ENCODE measurements around the gene SPATA17.

Gene SPATA17

GRCh38 chr1:217781056-217781455, 149.9 kb downstream of the SPATA17 start:
- Histone ChIP-seq H3K27ac (no peak overlapping the region), H3K4me1 (no peaks in the 10 kb centered on the region), H3K9me3 (replicated peaks in 1 of 11) (peaks cover 0 to 11% (median 8%) of the 10 kb centered on the region in 11 experiments; a peak in 12 of 22 replicates), H3K9ac (no peak overlapping the region), H3K36me3 (no peaks in the 10 kb centered on the region), H3K4me3 (no peak overlapping the region), H3K27me3 (no peaks in the 10 kb centered on the region), H4K20me1 (no peaks in the 10 kb centered on the region), H3K4me2 (no peak overlapping the region)
- TF ChIP-seq Cebpa-rat (IDR thresholded peaks at IDR 0.05), result no peak

GRCh38 chr1:217791091-217791490, 159.9 kb downstream of the SPATA17 start:
- no peaks in the 10 kb centered on the region for H3K36me3 ChIP-seq
- H3K9me3 ChIP-seq (replicated peaks in 1 of 11), result 0 out of 22 replicates have a peak, but pooled peaks cover 0 to 5% (median 0%) of the 10 kb centered on the region in 11 experiments
- no peak overlapping the region for H3K9ac ChIP-seq
- TF ChIP-seq Cebpa-rat (IDR thresholded peaks at IDR 0.05), result no peak
- no peak overlapping the region for H3K27ac ChIP-seq
- no peaks in the 10 kb centered on the region for H3K4me1 ChIP-seq
- H4K20me1 ChIP-seq, result no peaks in the 10 kb centered on the region
- no peak overlapping the region for H3K4me2 ChIP-seq
- H3K27me3 ChIP-seq, result no peaks in the 10 kb centered on the region
- H3K4me3 ChIP-seq, result no peak overlapping the region

- Histone ChIP-seq H3K9ac (no peak overlapping the region), H3K27me3 (no peaks in the 10 kb centered on the region), H4K20me1 (no peaks in the 10 kb centered on the region), H3K36me3 (no peaks in the 10 kb centered on the region), H3K4me1 (no peaks in the 10 kb centered on the region), H3K27ac (no peak overlapping the region), H3K4me3 (no peak overlapping the region), H3K4me2 (no peak overlapping the region), H3K9me3 (replicated peaks in 1 of 11) (no peaks in the 10 kb centered on the region)
- no peak for TF ChIP-seq Cebpa-rat (IDR thresholded peaks at IDR 0.05)
Measured at GRCh38 chr1:217805792-217806191, 174.6 kb downstream of the SPATA17 start.

GRCh38 chr1:217812175-217812574, 181.0 kb downstream of the SPATA17 start:
- no peak overlapping the region for H3K4me3 ChIP-seq
- no peaks in the 10 kb centered on the region for H3K27me3 ChIP-seq
- H4K20me1 ChIP-seq, result no peaks in the 10 kb centered on the region
- H3K36me3 ChIP-seq, result no peaks in the 10 kb centered on the region
- no peak overlapping the region for H3K9ac ChIP-seq
- H3K4me1 ChIP-seq, result no peaks in the 10 kb centered on the region
- no peak for TF ChIP-seq Cebpa-rat (IDR thresholded peaks at IDR 0.05)
- H3K27ac ChIP-seq, result no peak overlapping the region
- peaks cover 0 to 5% (median 3%) of the 10 kb centered on the region in 11 experiments; a peak in 14 of 22 replicates for H3K9me3 ChIP-seq (replicated peaks in 1 of 11)
- H3K4me2 ChIP-seq, result no peak overlapping the region

GRCh38 chr1:217813031-217813430, 181.9 kb downstream of the SPATA17 start:
- Histone ChIP-seq H3K36me3 (no peaks in the 10 kb centered on the region), H4K20me1 (no peaks in the 10 kb centered on the region), H3K4me2 (no peak overlapping the region), H3K27ac (no peak overlapping the region), H3K9ac (no peak overlapping the region), H3K4me1 (no peaks in the 10 kb centered on the region), H3K9me3 (replicated peaks in 1 of 11) (peaks cover 0 to 12% (median 8%) of the 10 kb centered on the region in 11 experiments; a peak in 14 of 22 replicates), H3K27me3 (no peaks in the 10 kb centered on the region), H3K4me3 (no peak overlapping the region)
- TF ChIP-seq Cebpa-rat (IDR thresholded peaks at IDR 0.05), result no peak

GRCh38 chr1:217837691-217838090, 206.5 kb downstream of the SPATA17 start:
- no peaks in the 10 kb centered on the region for H3K4me1 ChIP-seq
- no peak overlapping the region for H3K9ac ChIP-seq
- H3K9me3 ChIP-seq (replicated peaks in 1 of 11), result no peaks in the 10 kb centered on the region
- H3K36me3 ChIP-seq, result no peaks in the 10 kb centered on the region
- H3K27me3 ChIP-seq, result no peaks in the 10 kb centered on the region
- no peak overlapping the region for H3K27ac ChIP-seq
- H3K4me2 ChIP-seq, result no peak overlapping the region
- TF ChIP-seq Cebpa-rat (IDR thresholded peaks at IDR 0.05), result no peak
- H4K20me1 ChIP-seq, result no peaks in the 10 kb centered on the region
- H3K4me3 ChIP-seq, result no peak overlapping the region

GRCh38 chr1:217839161-217839560, 208.0 kb downstream of the SPATA17 start:
- Histone ChIP-seq H3K36me3 (no peaks in the 10 kb centered on the region), H3K4me1 (no peaks in the 10 kb centered on the region), H4K20me1 (no peaks in the 10 kb centered on the region), H3K9me3 (replicated peaks in 1 of 11) (no peaks in the 10 kb centered on the region), H3K9ac (no peak overlapping the region), H3K4me3 (no peak overlapping the region), H3K27ac (no peak overlapping the region), H3K4me2 (no peak overlapping the region), H3K27me3 (no peaks in the 10 kb centered on the region)
- no peak for TF ChIP-seq Cebpa-rat (IDR thresholded peaks at IDR 0.05)

GRCh38 chr1:217846733-217847132, 215.6 kb downstream of the SPATA17 start:
- Histone ChIP-seq H3K9me3 (replicated peaks in 1 of 11) (no peaks in the 10 kb centered on the region), H3K27me3 (no peaks in the 10 kb centered on the region), H3K36me3 (no peaks in the 10 kb centered on the region), H3K4me3 (no peak overlapping the region), H3K27ac (no peak overlapping the region), H3K9ac (no peak overlapping the region), H3K4me2 (no peak overlapping the region), H4K20me1 (no peaks in the 10 kb centered on the region), H3K4me1 (no peaks in the 10 kb centered on the region)
- no peak for TF ChIP-seq Cebpa-rat (IDR thresholded peaks at IDR 0.05)

- H3K27me3 ChIP-seq, result no peaks in the 10 kb centered on the region
- no peak overlapping the region for H3K9ac ChIP-seq
- H3K27ac ChIP-seq, result no peak overlapping the region
- no peaks in the 10 kb centered on the region for H3K36me3 ChIP-seq
- H3K4me2 ChIP-seq, result no peak overlapping the region
- H4K20me1 ChIP-seq, result no peaks in the 10 kb centered on the region
- H3K9me3 ChIP-seq (replicated peaks in 1 of 11), result no peaks in the 10 kb centered on the region
- H3K4me3 ChIP-seq, result no peak overlapping the region
- TF ChIP-seq Cebpa-rat (IDR thresholded peaks at IDR 0.05), result no peak
- no peaks in the 10 kb centered on the region for H3K4me1 ChIP-seq
Measured at GRCh38 chr1:217847643-217848042, 216.5 kb downstream of the SPATA17 start.

GRCh38 chr1:217856342-217857034, 225.3 kb downstream of the SPATA17 start:
- Histone ChIP-seq H3K9ac (no peak overlapping the region), H3K36me3 (no peaks in the 10 kb centered on the region), H3K27ac (no peak overlapping the region), H3K27me3 (no peaks in the 10 kb centered on the region), H3K4me3 (no peak overlapping the region), H3K9me3 (replicated peaks in 1 of 11) (peaks cover 0 to 10% (median 4%) of the 10 kb centered on the region in 11 experiments; a peak in 4 of 22 replicates), H3K4me1 (no peaks in the 10 kb centered on the region), H3K4me2 (no peak overlapping the region), H4K20me1 (no peaks in the 10 kb centered on the region)
- TF ChIP-seq Cebpa-rat (IDR thresholded peaks at IDR 0.05), result no peak

All from BLaER1 treated with 17β-estradiol and CSF1 and Interleukin-3, amounts not matched to agents 10 nM and 100 nM (cell line).